HEK293 (cell line): ENCODE measurements around the gene RER1.

ENCODE experiments used
- CTCF ChIA-PET: fragments of 350-600 bp; formaldehyde crosslinking; extraction: SDS; loops from one replicate; lab custom pipeline; 2021; ENCODE audit warnings: antibody characterized with exemption; lab: Yijun Ruan, JAX
- POLR2A ChIA-PET: fragments of 300-600 bp; formaldehyde crosslinking; extraction: SDS; loops from one replicate; lab custom pipeline; 2020; ENCODE audit warnings: antibody characterized with exemption, inconsistent platforms; lab: Yijun Ruan, JAX
- H3K27ac ChIP-seq: fragments of 200-500 bp; sonication (Bioruptor generic); 2 replicates; pipeline ENCODE4 v1.5.1; 2014; ENCODE audit warnings: low read depth, low read length, control low read depth, inconsistent platforms; ENCODE audit errors: extremely low read depth
- H3K36me3 ChIP-seq, 2 experiments: fragments of 200-500 bp in 1 of 2; sonication (Bioruptor generic) in 1 of 2; 1 replicate in 1 of 2; 2 replicates in 1 of 2; pipeline ENCODE4 v1.5.1; 2014 to 2017; ENCODE audit warnings: inconsistent platforms in 2 of 2, low read length in 2 of 2; ENCODE audit not compliant: control insufficient read depth in 2 of 2, insufficient read depth in 1 of 2
- H3K4me1 ChIP-seq: fragments of 200-500 bp; sonication (Bioruptor generic); 2 replicates; pipeline ENCODE4 v1.5.1; 2014; ENCODE audit warnings: mild to moderate bottlenecking, low read length, inconsistent platforms; ENCODE audit not compliant: control insufficient read depth, insufficient read depth
- H3K4me3 ChIP-seq: 2 replicates; pipeline ENCODE4 v1.5.1; 2011; ENCODE audit warnings: low read depth, mild to moderate bottlenecking, control low read depth, low read length, moderate library complexity
- H3K9me3 ChIP-seq: fragments of 200-500 bp; sonication (Bioruptor generic); 2 replicates; pipeline ENCODE4 v1.5.1; 2014; ENCODE audit warnings: low read depth, low read length, inconsistent platforms; ENCODE audit not compliant: control insufficient read depth, insufficient read depth
- KLF17 ChIP-seq: fragments of 450-650 bp; formaldehyde crosslinking; IDR thresholded peaks from 2 replicates; pipeline ENCODE4 v1.5.1; 2016; ENCODE audit warnings: missing biosample characterization, missing genetic modification characterization
- KLF8 ChIP-seq: fragments of 450-650 bp; formaldehyde crosslinking; IDR thresholded peaks from 2 replicates; pipeline ENCODE4 v1.5.1; 2016; ENCODE audit warnings: missing biosample characterization, missing genetic modification characterization
- MYNN ChIP-seq: fragments of 450-650 bp; formaldehyde crosslinking; IDR thresholded peaks from 2 replicates; pipeline ENCODE4 v1.5.1; 2016; ENCODE audit warnings: missing biosample characterization, missing genetic modification characterization, borderline replicate concordance
- OVOL3 ChIP-seq: fragments of 450-650 bp; formaldehyde crosslinking; IDR thresholded peaks from 2 replicates; pipeline ENCODE4 v1.5.1; 2016; ENCODE audit warnings: missing biosample characterization, missing genetic modification characterization
- SETDB1 ChIP-seq: IDR thresholded peaks from one replicate; pipeline ENCODE4 v1.6.1; 2017; ENCODE audit warnings: mild to moderate bottlenecking, low read length, moderate library complexity, mixed read lengths; ENCODE audit not compliant: insufficient read length
- SP7 ChIP-seq: fragments of 450-650 bp; formaldehyde crosslinking; IDR thresholded peaks from 2 replicates; pipeline ENCODE4 v1.5.1; 2016; ENCODE audit warnings: missing biosample characterization, missing genetic modification characterization
- ZFP69B ChIP-seq: fragments of 450-650 bp; formaldehyde crosslinking; IDR thresholded peaks from 2 replicates; pipeline ENCODE4 v1.5.1; 2016; ENCODE audit warnings: missing biosample characterization, missing genetic modification characterization
- ZNF10 ChIP-seq: fragments of 450-650 bp; formaldehyde crosslinking; IDR thresholded peaks from 2 replicates; pipeline ENCODE4 v1.5.1; 2017; ENCODE audit warnings: missing biosample characterization, missing genetic modification characterization
- ZNF132 ChIP-seq: fragments of 450-650 bp; formaldehyde crosslinking; IDR thresholded peaks from 2 replicates; pipeline ENCODE4 v1.5.1; 2017; ENCODE audit warnings: missing biosample characterization, missing genetic modification characterization, borderline replicate concordance
- ZNF157 ChIP-seq: fragments of 450-650 bp; formaldehyde crosslinking; IDR thresholded peaks from 2 replicates; pipeline ENCODE4 v1.5.1; 2016; ENCODE audit warnings: missing biosample characterization, missing genetic modification characterization
- ZNF19 ChIP-seq: fragments of 450-650 bp; formaldehyde crosslinking; IDR thresholded peaks from 2 replicates; pipeline ENCODE4; 2016; ENCODE audit warnings: missing biosample characterization, missing genetic modification characterization, low read depth
- ZNF266 ChIP-seq: fragments of 450-650 bp; formaldehyde crosslinking; IDR thresholded peaks from 2 replicates; pipeline ENCODE4 v1.5.1; 2016; ENCODE audit warnings: missing biosample characterization, missing genetic modification characterization, low read depth
- ZNF350 ChIP-seq: fragments of 450-650 bp; formaldehyde crosslinking; IDR thresholded peaks from 2 replicates; pipeline ENCODE4 v1.5.0; 2017; ENCODE audit warnings: missing biosample characterization, mild to moderate bottlenecking, missing genetic modification characterization
- ZNF398 ChIP-seq: fragments of 450-650 bp; formaldehyde crosslinking; IDR thresholded peaks from 2 replicates; pipeline ENCODE4 v1.5.1; 2017; ENCODE audit warnings: missing biosample characterization, missing genetic modification characterization
- ZNF423 ChIP-seq: fragments of 450-650 bp; formaldehyde crosslinking; IDR thresholded peaks from 2 replicates; pipeline ENCODE4 v1.5.1; 2016; ENCODE audit warnings: missing biosample characterization, missing genetic modification characterization
- ZNF549 ChIP-seq: fragments of 450-650 bp; IDR thresholded peaks from 2 replicates; pipeline ENCODE4 v1.5.1; 2018; ENCODE audit warnings: missing biosample characterization, missing genetic modification characterization, mild to moderate bottlenecking, inconsistent platforms, moderate library complexity
- ZNF558 ChIP-seq: fragments of 450-650 bp; formaldehyde crosslinking; IDR thresholded peaks from 2 replicates; pipeline ENCODE4 v1.5.1; 2016; ENCODE audit warnings: missing biosample characterization, missing genetic modification characterization
- ZNF561 ChIP-seq: fragments of 450-650 bp; IDR thresholded peaks from 2 replicates; pipeline ENCODE4 v1.5.1; 2018; ENCODE audit warnings: missing biosample characterization, missing genetic modification characterization, borderline replicate concordance
- ZNF645 ChIP-seq: fragments of 450-650 bp; formaldehyde crosslinking; IDR thresholded peaks from 2 replicates; pipeline ENCODE4; 2016; ENCODE audit warnings: missing biosample characterization, missing genetic modification characterization
- ZNF660 ChIP-seq: fragments of 450-650 bp; IDR thresholded peaks from 2 replicates; pipeline ENCODE4 v1.5.1; 2018; ENCODE audit warnings: missing biosample characterization, mild to moderate bottlenecking, missing genetic modification characterization
- ZNF670 ChIP-seq: fragments of 450-650 bp; formaldehyde crosslinking; IDR thresholded peaks from 2 replicates; pipeline ENCODE4 v1.5.1; 2016; ENCODE audit warnings: missing biosample characterization, missing genetic modification characterization, low read depth
- ZNF76 ChIP-seq: fragments of 450-650 bp; formaldehyde crosslinking; IDR thresholded peaks from 2 replicates; pipeline ENCODE4; 2016; ENCODE audit warnings: low read depth, missing biosample characterization, missing genetic modification characterization, borderline replicate concordance
- ZNF777 ChIP-seq: fragments of 450-650 bp; formaldehyde crosslinking; IDR thresholded peaks from 2 replicates; pipeline ENCODE4 v1.5.1; 2017; ENCODE audit warnings: missing biosample characterization, missing genetic modification characterization, borderline replicate concordance

Gene RER1

GRCh38 chr1:2427051-2427450, 35.4 kb downstream of the RER1 start:
- H3K27ac ChIP-seq, result no peak overlapping the region
- no peaks in the 10 kb centered on the region for H3K36me3 ChIP-seq
- TF ChIP-seq ZNF157, result no peak
- no peak for TF ChIP-seq ZNF19 (tag by site-specific recombination)
- no peak for TF ChIP-seq ZNF645 (tag by site-specific recombination)
- TF ChIP-seq, all 188 proteins: peak for 0
- CTCF ChIA-PET, result no interaction called here
- Histone ChIP-seq H3K9me3 (no peaks in the 10 kb centered on the region), H3K4me1 (no peaks in the 10 kb centered on the region), H3K4me3 (no peak overlapping the region)
- POLR2A ChIA-PET, result interaction anchor here (0.9 kb wide), 1 partner anchor 63 kb away, joined by 7 read pairs; no protein-coding TSS in a partner anchor

- no peaks in the 10 kb centered on the region for H3K36me3 ChIP-seq
- H3K9me3 ChIP-seq, result no peaks in the 10 kb centered on the region
- POLR2A ChIA-PET, result no interaction called here
- no peak overlapping the region for H3K27ac ChIP-seq
- TF ChIP-seq ZNF558, result no peak
- no peak for TF ChIP-seq ZNF660 (tag by site-specific recombination)
- TF ChIP-seq ZNF10 (tag by site-specific recombination), result no peak
- no peak for TF ChIP-seq KLF8 (tag by site-specific recombination)
- TF ChIP-seq ZNF549 (tag by site-specific recombination), result no peak
- no peak for TF ChIP-seq ZNF350 (tag by site-specific recombination)
- no peak for TF ChIP-seq SP7 (tag by site-specific recombination)
- no peak for TF ChIP-seq ZNF76 (tag by site-specific recombination)
- no peak for TF ChIP-seq ZNF398 (tag by site-specific recombination)
- TF ChIP-seq ZFP69B (tag by site-specific recombination), result no peak
- no peak for TF ChIP-seq KLF17 (tag by site-specific recombination)
- TF ChIP-seq ZNF561 (tag by site-specific recombination), result no peak
- TF ChIP-seq SETDB1, result no peak
- TF ChIP-seq ZNF777, result no peak
- TF ChIP-seq ZNF266 (tag by site-specific recombination), result no peak
- no peak for TF ChIP-seq ZNF423
- no peak for TF ChIP-seq MYNN
- TF ChIP-seq ZNF132, result no peak
- TF ChIP-seq OVOL3, result no peak
- TF ChIP-seq ZNF670, result no peak
- H3K4me3 ChIP-seq, result no peak overlapping the region
- no peaks in the 10 kb centered on the region for H3K4me1 ChIP-seq
- CTCF ChIA-PET, result no interaction called here
Observed at GRCh38 chr1:2427976-2428375, 36.3 kb downstream of the RER1 start.
